ENCODE measurements around the gene ZNF280A. TPM values are rescaled to one million over a fixed set of nuclear protein-coding genes. Genes with fewer than 3 reads are reported as not detected.

The ZNF280A gene
- total RNA-seq (2011; cell fraction: chromatin; rRNA removed; ENCODE audit: low replicate concordance): 19.9 and 41.5 TPM in 2 replicates
- 18.2 and 19.2 TPM in 2 replicates for total RNA-seq (2011; cell fraction: nucleolus; rRNA removed)
- 14.1 and 20.2 TPM in 2 replicates for total RNA-seq (2011; cell fraction: nucleoplasm; rRNA removed)
- total RNA-seq (2014; rRNA removed) (19.0 and 19.8 TPM in 2 replicates), total RNA-seq (2014; rRNA removed; fragmentation: Illumina TruSeq; extraction: Trizol) (36.3 and 37.4 TPM in 2 replicates), total RNA-seq (2015; rRNA removed; fragmentation: Illumina TruSeq; extraction: Trizol) (35.8 and 38.2 TPM in 2 replicates), total RNA-seq (2021) (23.4 and 24.4 TPM in 2 replicates), polyA plus RNA-seq (2011; rRNA removed) (20.8 and 23.4 TPM in 2 replicates), polyA plus RNA-seq (2014; fragmentation: Illumina TruSeq; extraction: Trizol) (33.4 and 40.8 TPM in 2 replicates), polyA plus RNA-seq (2014; fragmentation: Nextera tagmentation; extraction: Ambion mirVana) (10 to 100 TPM; 28.6 to 38.6 TPM), polyA plus RNA-seq (2014; rRNA removed) (21.8 and 23.6 TPM in 2 replicates), polyA minus RNA-seq (2011; rRNA and poly(A)+ RNA removed) (24.3 and 38.9 TPM in 2 replicates), Bru-seq, nascent RNA (percentile 97 among the genes with signal in this experiment), BruChase-seq, experiment 1, labeled RNA remaining after a 2-hour chase (percentile 92 among the genes with signal in this experiment), BruChase-seq, experiment 2, labeled RNA remaining after a 6-hour chase (percentile 91 among the genes with signal in this experiment)
- 5.9 and 10.8 TPM in 2 replicates for polyA plus RNA-seq (2011; cell fraction: cytosol; rRNA removed)
- polyA plus RNA-seq (2011; cell fraction: nucleus; rRNA removed): 9.1 and 16.6 TPM in 2 replicates
- polyA plus RNA-seq (2012): 18.8 and 30.8 TPM in 2 replicates
- polyA minus RNA-seq (2011; cell fraction: cytosol; rRNA and poly(A)+ RNA removed): 8.9 and 9.6 TPM in 2 replicates
- 8.9 and 22.7 TPM in 2 replicates for polyA minus RNA-seq (2011; cell fraction: nucleus; rRNA and poly(A)+ RNA removed)
- long read RNA-seq, experiment 1, transcript ZNF280A-201 (2 exons, 2,148 nt): major isoform, 64 of 98 reads
- long read RNA-seq, experiment 1, partial matches to known transcripts: 4 of 98 reads
- long read RNA-seq, experiment 1, other reads (novel, unspliced or antisense): 30 of 98 reads
- long read RNA-seq, experiment 2, transcript ZNF280A-201 (2 exons, 2,148 nt): major isoform, 25 of 43 reads
- long read RNA-seq, experiment 2, partial matches to known transcripts: 15 of 43 reads
- long read RNA-seq, experiment 2, other reads (novel, unspliced or antisense): 3 of 43 reads
- long read RNA-seq, experiment 3, transcript ZNF280A-201 (2 exons, 2,148 nt): major isoform, 27 of 32 reads
- long read RNA-seq, experiment 3, partial matches to known transcripts: 2 of 32 reads
- long read RNA-seq, experiment 3, other reads (novel, unspliced or antisense): 3 of 32 reads

GRCh38 chr22:22520020-22520656 lies at the start of gene ZNF280A:
Gene ZNF280A (minus strand): TSS chr22:22520270. CDS start chr22:22515630, 4,640 bp downstream.
- ChIA-PET POLR2A (interaction anchor here (0.6 to 14.7 kb wide), 40 partner anchors 12 to 1538 kb away, joined by 3 to 289 read pairs (median 4); partner anchors contain the start of genes LZTR1, PRAME and ZNF280B), CTCF (ENCODE audit: low intra/inter-chr PET ratio) (interaction anchor here (0.5 to 3.0 kb wide), 6 partner anchors 11 to 436 kb away, joined by 3 to 16 read pairs (median 4); partner anchors contain the start of gene PRAME)
- Histone ChIP-seq H3K9me3 (replicated peaks; ENCODE audit: control insufficient read depth, insufficient read depth, low read depth, low read length) (peaks cover 3% of the 10 kb centered on the region; the same call in 1 of the 2 replicates), H3K4me3 (peak within 1 kb of the TSS; percentile 41), H3K27me3 (ENCODE audit: control insufficient read depth in 2 of 2, insufficient read depth in 2 of 2, low read length in 2 of 2) (no peaks in the 10 kb centered on the region), H3K9ac (ENCODE audit: insufficient read depth in 1 of 2, low read depth in 2 of 2, low read length in 2 of 2) (peak within 1 kb of the TSS; percentile 70 to 86), H3K27ac (ENCODE audit: extremely low read depth, low read depth, low read length) (peak within 1 kb of the TSS; percentile 61), H4K20me1 (replicated peaks; ENCODE audit: control insufficient read depth, insufficient read depth, low read length) (no peaks in the 10 kb centered on the region), H3K4me2 (ENCODE audit: insufficient read depth, low read length) (peak within 1 kb of the TSS; percentile 82), H3K4me1 (replicated peaks in 1 of 2; ENCODE audit: control insufficient read depth in 2 of 2, insufficient read depth in 2 of 2, low read length in 2 of 2) (peaks cover 27 to 30% of the 10 kb centered on the region in 2 experiments), H3K9me1 (ENCODE audit: control insufficient read depth, insufficient read depth, low read length) (peaks cover 4% of the 10 kb centered on the region), H3K79me2 (ENCODE audit: control insufficient read depth, insufficient read depth, low read length) (peaks cover 20% of the 10 kb centered on the region), H3K36me3 (ENCODE audit: control insufficient read depth, insufficient read depth, low read length) (peaks cover 23% of the 10 kb centered on the region), H2AFZ (ENCODE audit: low read depth, low read length) (peak within 1 kb of the TSS; percentile 88)
- peak; percentile 82 for ATAC-seq
- no TSS peak for BruUV-seq (replicated peaks)
- intact Hi-C loops (cut with micrococcal nuclease) (loop anchor here (1.0 kb wide), 2 partner anchors 12 to 39 kb away; partner anchors contain the start of genes PRAME and ZNF280B), in situ Hi-C loops (cut with MboI) (no loop called here)
- peak; percentile 95 for FAIRE-seq
- peak; percentile 98 to 99 (median 98) for DNase-seq (ENCODE audit: extremely low read depth in 1 of 4, low spot score in 3 of 4)
- 14% methylated on average over 12 of the region's 12 CpGs for WGBS (ENCODE audit: insufficient coverage, low coverage, missing lambda C conversion rate)
- peak; percentile 81; the same call in 1 of the 2 replicates for TF ChIP-seq KAT7 (CRISPR knock-in tag; IDR thresholded peaks at IDR 0.05; ENCODE audit: borderline replicate concordance)
- TF ChIP-seq ATF3 (IDR thresholded peaks at IDR 0.05): no peak
- peak; percentile 88 for TF ChIP-seq ATF3 (CRISPR knock-in tag; conservative IDR thresholded peaks at IDR 0.05)
- peak; percentile 68; the same call in 1 of the 2 replicates for TF ChIP-seq FOXK1 (CRISPR knock-in tag; IDR thresholded peaks at IDR 0.05; ENCODE audit: borderline replicate concordance)
- TF ChIP-seq CREB1 (IDR thresholded peaks at IDR 0.05): no peak
- TF ChIP-seq CREB1 (CRISPR knock-in tag; IDR thresholded peaks at IDR 0.05): peak; percentile 28; the same call in 1 of the 2 replicates
- no peak for TF ChIP-seq ZNF655 (CRISPR knock-in tag; IDR thresholded peaks at IDR 0.05)
- TF ChIP-seq SIX5 (IDR thresholded peaks at IDR 0.05; ENCODE audit: borderline replicate concordance in 1 of 2, insufficient read depth in 1 of 2, low read depth in 1 of 2, low read length in 2 of 2): no peak
- TF ChIP-seq ZBTB9 (CRISPR knock-in tag; IDR thresholded peaks at IDR 0.05): no peak
- TF ChIP-seq ZBTB43 (CRISPR knock-in tag; IDR thresholded peaks at IDR 0.05): 0 out of 2 replicates have a peak, but pooled peaks have one; percentile 76

All from K562 (cell line).